Erythroblast (primary cell): ENCODE results near the gene PDGFA.

Experiments
- DNase-seq, 2 experiments: peaks; one replicate each; lab custom pipeline; 2025; lab: John Stamatoyannopoulos, UW
- GATA1 ChIP-seq: IDR thresholded peaks from 2 replicates; pipeline ENCODE4 v1.6.1; 2011; ENCODE audit warnings: low read depth, mild to moderate bottlenecking, control low read depth, low read length, moderate library complexity
- POLR2A ChIP-seq: IDR thresholded peaks from 2 replicates; pipeline ENCODE4 v1.6.1; 2011; ENCODE audit warnings: mild to moderate bottlenecking, low read length

The PDGFA gene

DNA sequence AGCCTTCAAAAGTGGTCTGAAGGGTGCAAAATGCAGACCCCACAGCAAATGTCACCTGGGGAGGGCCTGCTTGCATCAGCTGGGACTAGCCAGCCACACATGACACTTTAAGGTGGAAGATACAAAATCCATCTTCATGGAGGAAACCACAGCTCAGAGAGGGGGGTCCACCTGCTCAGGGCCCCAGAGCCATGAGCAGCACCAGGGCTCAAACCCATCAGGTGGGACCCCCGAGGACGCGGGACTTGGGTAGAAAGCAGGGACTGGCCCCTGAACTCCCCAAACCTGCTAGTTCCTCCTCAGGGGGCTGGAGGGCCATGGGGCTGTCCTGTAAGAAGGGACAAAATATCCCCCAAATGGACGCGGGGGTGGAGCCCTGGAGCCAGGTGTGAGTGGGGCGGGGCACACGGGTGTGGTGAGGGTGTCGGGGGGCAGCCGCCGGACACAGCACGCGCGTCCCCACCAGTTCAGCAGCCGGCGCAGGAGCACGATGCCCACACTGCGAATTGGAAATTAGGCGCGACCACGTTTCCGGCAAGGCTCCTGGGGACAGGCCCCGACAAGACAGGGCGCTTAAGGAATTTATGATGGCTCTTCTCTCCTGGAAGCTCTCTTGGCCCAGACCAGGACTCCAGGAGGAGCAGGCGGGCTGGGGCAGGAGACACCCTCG, 8.0 kb downstream of the PDGFA start:
- DNase-seq = no peak
- no peak for TF ChIP-seq GATA1
- no peak for TF ChIP-seq POLR2A

DNA sequence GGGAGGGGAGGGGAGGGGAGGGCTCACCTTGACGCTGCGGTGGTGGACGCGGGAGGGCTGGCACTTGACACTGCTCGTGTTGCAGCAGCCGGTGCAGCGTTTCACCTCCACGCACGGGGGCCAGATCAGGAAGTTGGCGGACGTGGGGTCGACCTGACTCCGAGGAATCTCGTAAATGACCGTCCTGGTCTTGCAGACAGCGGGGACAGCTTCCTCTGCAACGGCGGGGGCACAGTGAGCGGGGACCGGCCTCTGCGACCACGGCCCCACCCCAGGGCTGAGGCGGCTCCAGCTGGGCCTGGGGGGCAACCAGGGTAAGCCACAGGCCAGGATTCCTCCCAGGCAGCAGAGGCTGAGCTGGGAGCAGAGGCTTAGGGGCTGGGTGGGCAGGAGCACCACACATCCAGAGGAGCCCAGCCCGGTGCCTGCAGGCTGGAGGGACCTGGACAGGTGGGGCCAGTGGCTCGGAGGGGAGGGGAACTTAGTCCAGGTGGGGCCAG, 8.8 kb downstream of the PDGFA start:
- TF ChIP-seq POLR2A (no peak), GATA1 (no peak)
- no peak for DNase-seq

DNA sequence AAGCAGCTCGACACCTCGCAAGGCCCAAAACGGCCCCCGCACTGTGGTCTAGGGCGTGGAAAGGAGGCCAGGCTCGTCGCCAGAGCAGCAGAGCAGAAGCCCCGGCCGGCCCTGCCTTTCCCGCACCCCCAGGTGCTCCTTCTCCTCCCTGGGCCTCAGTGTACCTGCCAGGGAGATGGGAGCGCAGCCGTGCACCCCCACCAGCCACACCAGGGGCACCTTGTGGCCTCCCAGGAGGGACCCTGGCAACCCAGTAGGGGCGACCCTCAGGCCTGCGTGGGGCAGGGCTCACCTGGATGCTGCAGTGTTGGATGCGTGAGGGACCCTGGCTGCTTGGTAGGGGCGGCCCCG, 9.5 kb downstream of the PDGFA start:
- DNase-seq = no peak
- TF ChIP-seq POLR2A = no peak
- no peak for TF ChIP-seq GATA1

DNA sequence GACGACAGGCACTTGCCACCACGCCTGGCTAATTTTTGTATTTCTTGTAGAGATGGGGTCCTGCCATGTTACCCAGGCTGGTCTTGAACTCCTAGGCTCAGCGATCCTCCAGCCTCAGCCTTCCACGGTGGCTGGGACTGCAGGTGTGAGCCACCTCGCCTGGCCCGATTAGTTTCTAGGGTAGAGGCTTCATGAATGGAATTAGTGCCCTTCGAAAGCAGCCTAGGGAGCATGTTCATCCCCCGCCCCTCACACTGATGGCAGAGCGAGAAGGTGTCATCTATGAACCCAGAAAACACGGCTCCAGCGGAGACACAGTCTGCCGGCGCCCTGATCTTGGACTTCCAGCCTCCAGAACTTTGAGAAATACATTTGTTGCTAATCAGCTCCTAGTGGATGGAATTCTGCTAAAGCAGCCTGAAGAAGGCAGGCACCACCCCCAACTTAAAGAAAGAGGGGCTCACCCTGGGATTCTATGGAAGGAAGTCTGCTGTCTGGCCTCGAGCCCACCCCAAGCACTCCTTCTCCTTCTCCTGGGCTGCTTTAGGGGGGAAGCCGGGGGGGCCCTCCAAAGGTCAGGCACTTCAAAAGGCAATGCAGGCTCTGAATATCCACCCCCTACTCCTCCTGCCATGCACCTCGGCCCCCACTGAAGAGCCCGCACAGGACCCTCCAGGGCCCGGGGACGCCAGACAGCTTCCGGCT, 10.1 kb downstream of the PDGFA start:
- TF ChIP-seq GATA1 (no peak), POLR2A (no peak)
- DNase-seq = no peak

DNA sequence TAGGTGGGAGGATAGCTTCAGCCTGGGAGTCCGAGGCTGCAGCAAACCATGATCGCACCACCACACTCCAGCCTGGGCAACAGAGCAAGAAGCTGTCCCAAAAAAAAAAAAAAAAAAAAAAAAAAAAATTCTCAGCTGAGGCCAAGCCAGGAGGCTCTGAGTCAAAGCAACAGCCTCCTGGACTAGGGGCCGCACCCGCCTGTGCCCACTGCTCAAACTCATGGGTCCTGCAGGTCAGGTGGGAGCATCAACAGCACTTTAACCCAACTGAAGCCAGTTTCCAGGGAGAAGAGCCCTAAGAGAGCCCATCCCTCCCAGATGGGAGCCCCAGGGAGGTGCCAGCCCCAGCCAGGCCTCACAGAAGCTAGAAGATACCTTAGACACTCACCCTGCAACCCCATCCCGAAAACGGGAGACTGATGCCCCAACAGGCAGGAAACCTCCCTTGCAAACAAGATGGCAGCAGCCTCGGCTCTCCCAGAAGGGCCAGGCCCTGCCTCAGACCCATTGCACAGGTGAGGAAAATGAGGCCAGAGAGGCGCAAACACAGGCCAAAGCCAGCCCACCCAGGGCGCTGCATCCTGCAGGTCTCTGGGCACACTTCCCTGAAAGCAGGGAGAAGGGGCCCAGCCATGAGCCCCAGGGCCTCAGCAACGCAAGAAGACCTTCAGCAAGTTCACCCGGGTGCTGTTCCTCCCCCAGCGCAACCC, 11.0 kb downstream of the PDGFA start:
- TF ChIP-seq GATA1 (no peak), POLR2A (no peak)
- no peak for DNase-seq

DNA sequence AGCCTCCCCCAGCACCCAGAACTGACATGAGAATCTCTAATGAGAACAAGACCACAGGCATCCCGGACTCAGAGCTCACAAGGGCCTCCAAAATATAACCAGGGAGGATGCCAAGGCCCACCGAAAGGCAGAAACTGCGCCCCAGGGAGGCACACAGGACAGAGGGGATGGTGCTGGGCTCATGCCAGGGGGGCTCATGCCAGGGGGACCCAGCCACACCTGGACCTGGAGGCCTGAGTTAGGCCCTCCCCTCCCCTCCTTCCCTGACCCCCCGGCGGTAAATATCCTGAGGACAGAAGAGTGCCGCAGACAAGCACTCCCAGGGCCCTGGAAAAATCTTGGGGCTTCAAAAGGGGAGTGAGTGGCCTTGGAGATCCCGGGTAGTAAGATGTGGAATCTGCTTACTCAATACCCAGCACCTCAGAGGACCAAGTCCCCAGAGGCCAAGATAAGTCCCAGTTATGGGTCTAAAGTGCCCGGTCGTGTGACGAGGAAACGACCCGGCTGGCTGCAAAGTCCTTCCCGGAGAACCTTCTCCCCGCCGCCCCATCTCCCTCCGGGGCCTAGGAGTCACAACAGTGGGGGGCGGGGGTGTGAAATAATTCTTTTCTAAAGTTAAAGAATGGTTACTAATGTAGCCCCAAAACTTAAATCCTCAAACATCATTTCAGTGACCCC, 11.9 kb downstream of the PDGFA start:
- no peak for DNase-seq
- no peak for TF ChIP-seq POLR2A
- TF ChIP-seq GATA1 = no peak

DNA sequence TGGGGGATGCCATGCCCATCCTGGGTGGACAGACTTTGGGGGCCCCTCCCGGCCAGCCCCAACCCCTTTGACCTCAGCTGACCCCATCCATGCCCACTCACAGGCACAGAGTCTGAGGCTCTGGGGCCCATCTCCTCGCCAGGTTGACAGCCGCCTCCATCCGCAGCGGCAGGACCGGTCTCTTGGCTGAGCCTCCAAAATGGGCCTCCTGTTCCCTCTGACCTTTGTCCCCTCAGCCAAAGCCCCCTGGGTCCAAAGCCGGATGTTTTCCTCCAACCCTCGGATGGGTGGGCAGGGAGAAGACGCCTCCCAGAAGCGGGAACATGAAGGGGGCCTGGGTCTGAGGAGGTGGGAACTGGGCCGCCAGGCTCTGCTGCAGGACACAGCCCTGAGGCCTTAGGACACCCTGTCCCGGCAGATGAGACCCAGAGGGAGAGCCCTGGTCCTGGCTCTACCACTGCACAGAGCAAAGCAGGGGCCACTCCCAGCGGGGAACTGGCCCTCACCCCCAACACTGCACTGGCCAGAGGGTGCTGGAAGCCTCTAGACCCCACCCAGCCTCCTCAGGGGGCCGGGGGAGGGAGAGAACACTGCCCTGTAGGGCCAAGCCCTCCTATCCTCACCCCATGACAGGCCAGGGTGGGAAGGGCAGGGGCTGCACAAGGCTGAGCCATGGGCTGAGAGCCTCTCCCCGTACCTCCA, 12.6 kb downstream of the PDGFA start:
- no peak for TF ChIP-seq GATA1
- no peak for TF ChIP-seq POLR2A
- no peak for DNase-seq

DNA sequence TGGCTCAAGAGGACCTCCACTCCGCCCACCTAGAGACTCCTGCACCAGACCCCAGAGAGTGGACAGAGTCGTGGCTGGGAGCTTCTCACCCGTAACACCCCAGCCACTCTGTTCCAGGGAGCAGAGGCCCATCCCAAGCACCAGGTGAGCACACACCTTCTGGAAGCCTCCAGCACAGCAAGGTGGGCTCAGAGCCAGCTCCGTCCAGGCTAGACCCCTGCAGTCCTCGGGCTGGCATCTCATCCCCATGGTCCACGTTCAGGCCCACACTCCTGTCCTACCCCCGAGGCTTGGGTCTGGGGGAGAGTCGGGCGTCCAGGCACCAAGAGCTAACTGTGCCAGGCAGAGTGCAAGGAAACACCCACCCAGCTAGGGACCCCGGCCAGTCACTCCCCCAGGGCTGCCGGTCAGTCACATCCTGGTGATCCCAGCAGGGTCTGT, 13.2 kb downstream of the PDGFA start:
- TF ChIP-seq POLR2A = no peak
- TF ChIP-seq GATA1 = no peak
- DNase-seq = no peak

DNA sequence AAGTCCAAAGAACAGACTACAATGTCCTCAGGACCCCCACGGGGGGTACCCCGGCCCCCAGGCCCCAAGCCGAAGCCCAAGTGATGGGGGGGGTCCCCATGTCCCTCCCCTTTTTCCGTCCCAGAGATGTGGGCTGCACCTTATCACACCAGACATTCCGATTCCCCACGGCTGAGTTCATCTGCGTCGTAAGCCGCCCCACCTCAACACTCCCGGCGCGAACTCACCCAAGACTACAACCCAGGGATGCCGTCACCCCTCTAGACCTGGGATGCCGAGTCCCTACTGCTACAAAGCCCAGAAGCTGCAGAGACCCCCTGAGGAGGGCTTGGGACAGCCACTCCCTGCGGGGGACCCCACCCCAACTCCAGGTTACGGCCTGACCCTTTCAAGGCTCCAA, 14.5 kb downstream of the PDGFA start:
- TF ChIP-seq GATA1 = no peak
- TF ChIP-seq POLR2A = no peak

DNA sequence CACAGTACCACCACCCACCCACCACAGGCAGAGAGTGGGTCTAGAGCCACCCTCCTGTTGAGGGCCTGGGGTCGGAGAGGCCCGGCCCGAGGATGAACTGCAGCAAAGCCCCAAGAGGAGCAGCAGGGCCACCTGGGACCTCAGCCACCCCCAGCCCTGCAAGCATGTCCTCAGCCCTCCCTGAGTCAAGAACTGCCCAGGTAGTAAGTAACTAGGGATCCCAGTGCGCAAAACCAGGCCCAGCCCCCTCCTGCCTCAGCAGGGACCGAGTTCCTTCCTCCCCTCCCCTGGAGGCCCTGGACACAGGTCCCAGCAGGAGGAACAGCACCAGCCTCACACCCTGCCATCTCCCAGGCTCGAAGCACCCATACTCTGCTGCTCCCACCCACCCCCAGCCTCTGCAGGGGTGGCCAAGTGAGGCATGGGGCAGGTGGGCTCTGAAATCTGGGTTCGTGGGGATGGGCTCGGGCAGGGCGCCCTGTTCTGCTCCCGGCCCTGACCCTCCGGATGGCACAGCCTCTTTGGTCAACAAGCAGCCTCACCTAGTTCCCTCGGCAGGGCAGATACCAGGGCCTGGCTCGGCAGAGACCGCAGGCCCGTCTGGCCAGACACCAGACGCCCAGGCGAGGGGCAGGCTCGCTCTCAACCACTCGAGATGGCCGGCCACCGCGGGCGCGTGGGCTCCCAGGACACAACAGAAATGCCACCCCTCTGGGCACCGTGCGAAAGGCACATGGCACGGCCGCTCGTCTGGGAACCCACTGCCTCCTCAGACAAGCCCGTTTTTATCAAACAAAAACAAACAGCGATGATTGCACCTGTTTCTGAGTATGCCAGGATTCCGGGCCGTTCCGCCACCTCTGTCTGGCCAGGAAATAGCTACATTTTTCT, 15.2 kb downstream of the PDGFA start:
- DNase-seq = no peak
- no peak for TF ChIP-seq GATA1

More for the DNA sequence above, 14.5 kb downstream of the PDGFA start:
- no peak for DNase-seq

DNA sequence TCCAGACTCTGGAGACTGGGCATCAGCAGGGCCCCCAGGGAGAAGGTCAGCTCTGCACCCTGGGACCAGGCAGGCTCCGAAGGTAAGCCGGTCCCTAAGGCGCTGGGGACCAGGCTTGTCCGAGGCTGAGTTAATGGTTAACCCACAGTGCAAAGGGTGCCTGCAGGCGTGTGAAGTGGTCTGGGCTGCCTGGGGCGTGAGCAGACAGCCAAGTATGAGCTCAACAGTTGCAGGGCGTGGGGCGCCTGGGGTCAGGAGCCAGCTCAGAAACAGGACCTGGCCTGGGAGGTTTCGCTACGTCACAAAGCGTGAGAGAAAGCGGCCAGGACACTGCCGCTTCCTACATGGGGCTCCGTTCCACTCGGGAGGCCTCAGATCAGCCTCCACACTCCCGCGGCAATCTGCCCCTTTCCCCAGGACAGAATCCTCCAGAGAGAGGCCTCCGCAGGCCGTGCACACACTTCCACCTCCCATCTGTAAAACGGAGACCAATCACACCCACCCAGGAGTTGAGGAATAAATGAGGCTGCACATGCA, 16.0 kb downstream of the PDGFA start:
- no peak for TF ChIP-seq GATA1
- no peak for TF ChIP-seq POLR2A
- DNase-seq = no peak

DNA sequence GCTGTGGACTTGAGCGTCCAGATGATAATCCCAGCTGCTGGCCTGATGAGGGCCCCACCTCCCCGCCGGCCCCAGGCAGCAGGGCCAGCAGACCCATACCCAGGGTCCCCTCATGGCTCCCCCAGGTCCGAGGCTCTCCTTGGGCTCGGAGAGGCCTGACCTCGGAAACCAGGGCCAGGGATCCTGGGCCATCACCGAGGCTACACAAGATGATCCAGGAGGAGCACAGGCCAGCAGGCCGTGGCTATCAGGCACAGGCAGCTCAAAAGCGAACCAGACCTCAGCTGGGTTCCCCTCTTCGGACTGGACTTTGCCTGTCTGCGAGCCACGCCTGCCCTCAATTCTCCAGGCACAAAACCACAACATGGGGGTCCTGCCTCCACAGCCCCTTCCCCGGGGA, 17.4 kb downstream of the PDGFA start:
- no peak for DNase-seq
- TF ChIP-seq GATA1 = no peak
- no peak for TF ChIP-seq POLR2A
